ENCODE data around the gene DEPDC5. TPM values are rescaled to one million over a fixed set of nuclear protein-coding genes. Genes with fewer than 3 reads are reported as not detected.
A peak's percentile ranks its signal among the peaks of the same experiment; 100 is the strongest.

Gene DEPDC5
- total RNA-seq, 1 donor = 15.2 TPM

DNA sequence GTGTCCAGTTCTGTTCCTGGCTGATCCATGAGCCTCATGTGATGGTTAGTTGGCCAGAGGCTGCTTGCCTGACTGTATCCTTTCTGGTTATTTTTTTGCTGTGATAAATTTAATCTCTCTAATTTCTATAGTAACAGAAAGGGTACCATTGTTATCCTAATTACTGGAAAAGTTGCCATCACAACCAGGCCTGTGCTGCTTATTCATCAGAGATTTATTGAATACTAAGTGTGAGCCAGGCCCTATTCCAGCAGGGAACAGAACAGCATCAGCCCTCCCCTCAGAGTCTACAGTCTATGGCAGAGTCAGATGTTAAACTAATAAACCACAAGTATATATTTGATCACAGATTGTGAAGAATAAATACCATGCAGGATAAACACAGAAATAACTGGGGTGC lies 86.8 kb downstream of the DEPDC5 start:
- H3K79me2 ChIP-seq (ENCODE audit: insufficient read depth, low read length) = no peaks in the 10 kb centered on the region

GRCh38 chr22:31841078-31841827 lies 87.4 kb downstream of the DEPDC5 start:
- TF ChIP-seq, protein P1, sequence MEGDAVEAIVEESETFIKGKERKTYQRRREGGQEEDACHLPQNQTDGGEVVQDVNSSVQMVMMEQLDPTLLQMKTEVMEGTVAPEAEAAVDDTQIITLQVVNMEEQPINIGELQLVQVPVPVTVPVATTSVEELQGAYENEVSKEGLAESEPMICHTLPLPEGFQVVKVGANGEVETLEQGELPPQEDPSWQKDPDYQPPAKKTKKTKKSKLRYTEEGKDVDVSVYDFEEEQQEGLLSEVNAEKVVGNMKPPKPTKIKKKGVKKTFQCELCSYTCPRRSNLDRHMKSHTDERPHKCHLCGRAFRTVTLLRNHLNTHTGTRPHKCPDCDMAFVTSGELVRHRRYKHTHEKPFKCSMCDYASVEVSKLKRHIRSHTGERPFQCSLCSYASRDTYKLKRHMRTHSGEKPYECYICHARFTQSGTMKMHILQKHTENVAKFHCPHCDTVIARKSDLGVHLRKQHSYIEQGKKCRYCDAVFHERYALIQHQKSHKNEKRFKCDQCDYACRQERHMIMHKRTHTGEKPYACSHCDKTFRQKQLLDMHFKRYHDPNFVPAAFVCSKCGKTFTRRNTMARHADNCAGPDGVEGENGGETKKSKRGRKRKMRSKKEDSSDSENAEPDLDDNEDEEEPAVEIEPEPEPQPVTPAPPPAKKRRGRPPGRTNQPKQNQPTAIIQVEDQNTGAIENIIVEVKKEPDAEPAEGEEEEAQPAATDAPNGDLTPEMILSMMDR (IDR thresholded peaks at IDR 0.05; ENCODE audit: extremely low read depth, low read depth, low read length) = no peak
- H3K4me1 ChIP-seq (ENCODE audit: insufficient read depth, low read length) = peaks cover 5% of the 10 kb centered on the region
- no peaks in the 10 kb centered on the region for H4K20me1 ChIP-seq (ENCODE audit: insufficient read depth, low read length)
- no peaks in the 10 kb centered on the region for H3K9me3 ChIP-seq (ENCODE audit: low read depth, low read length)
- H3K27me3 ChIP-seq (ENCODE audit: insufficient read depth, low read length) = no peaks in the 10 kb centered on the region
- H3K4me2 ChIP-seq (ENCODE audit: insufficient read depth, low read length) = peak overlapping the region; percentile 9
- no peaks in the 10 kb centered on the region for H3K79me2 ChIP-seq (ENCODE audit: insufficient read depth, low read length)
- DNase-seq (ENCODE audit: insufficient read length, low spot score, missing footprints) = no peak
- H2AFZ ChIP-seq (ENCODE audit: low read length) = no peak overlapping the region
- peaks cover 19% of the 10 kb centered on the region for H3K36me3 ChIP-seq (ENCODE audit: insufficient read depth, low read length)
- no peak overlapping the region for H3K27ac ChIP-seq (ENCODE audit: low read depth, low read length)
- no peak overlapping the region for H3K4me3 ChIP-seq (ENCODE audit: insufficient read depth, low read length)

More for the DNA sequence above, 86.8 kb downstream of the DEPDC5 start:
- TF ChIP-seq, protein P1 (IDR thresholded peaks at IDR 0.05; ENCODE audit: extremely low read depth, low read depth, low read length) = no peak
- no peak overlapping the region for H3K4me2 ChIP-seq (ENCODE audit: insufficient read depth, low read length)
- H3K9me3 ChIP-seq (ENCODE audit: low read depth, low read length) = no peaks in the 10 kb centered on the region
- DNase-seq (ENCODE audit: insufficient read length, low spot score, missing footprints) = no peak
- H4K20me1 ChIP-seq (ENCODE audit: insufficient read depth, low read length) = no peaks in the 10 kb centered on the region
- no peaks in the 10 kb centered on the region for H3K4me1 ChIP-seq (ENCODE audit: insufficient read depth, low read length)
- no peak overlapping the region for H3K27ac ChIP-seq (ENCODE audit: low read depth, low read length)
- no peak overlapping the region for H3K4me3 ChIP-seq (ENCODE audit: insufficient read depth, low read length)
- no peak overlapping the region for H2AFZ ChIP-seq (ENCODE audit: low read length)
- H3K36me3 ChIP-seq (ENCODE audit: insufficient read depth, low read length) = peaks cover 21% of the 10 kb centered on the region
- H3K27me3 ChIP-seq (ENCODE audit: insufficient read depth, low read length) = no peaks in the 10 kb centered on the region

GRCh38 chr22:31843526-31843925 lies 89.7 kb downstream of the DEPDC5 start:
- Histone ChIP-seq H2AFZ (ENCODE audit: low read length) (no peak overlapping the region), H4K20me1 (ENCODE audit: insufficient read depth, low read length) (no peaks in the 10 kb centered on the region), H3K4me3 (ENCODE audit: insufficient read depth, low read length) (no peak overlapping the region), H3K27ac (ENCODE audit: low read depth, low read length) (no peak overlapping the region), H3K79me2 (ENCODE audit: insufficient read depth, low read length) (no peaks in the 10 kb centered on the region), H3K27me3 (ENCODE audit: insufficient read depth, low read length) (no peaks in the 10 kb centered on the region), H3K4me2 (ENCODE audit: insufficient read depth, low read length) (no peak overlapping the region), H3K9me3 (ENCODE audit: low read depth, low read length) (no peaks in the 10 kb centered on the region), H3K4me1 (ENCODE audit: insufficient read depth, low read length) (peaks cover 10% of the 10 kb centered on the region), H3K36me3 (ENCODE audit: insufficient read depth, low read length) (peaks cover 38% of the 10 kb centered on the region)
- TF ChIP-seq, protein P1 (IDR thresholded peaks at IDR 0.05; ENCODE audit: extremely low read depth, low read depth, low read length) = no peak
- DNase-seq (ENCODE audit: insufficient read length, low spot score, missing footprints) = no peak

- H3K36me3 ChIP-seq (ENCODE audit: insufficient read depth, low read length) = peaks cover 36% of the 10 kb centered on the region
- H4K20me1 ChIP-seq (ENCODE audit: insufficient read depth, low read length) = no peaks in the 10 kb centered on the region
- H3K9me3 ChIP-seq (ENCODE audit: low read depth, low read length) = no peaks in the 10 kb centered on the region
- H3K27me3 ChIP-seq (ENCODE audit: insufficient read depth, low read length) = no peaks in the 10 kb centered on the region
- H3K79me2 ChIP-seq (ENCODE audit: insufficient read depth, low read length) = no peaks in the 10 kb centered on the region
- H3K4me1 ChIP-seq (ENCODE audit: insufficient read depth, low read length) = peaks cover 10% of the 10 kb centered on the region
- TF ChIP-seq, protein P1 (IDR thresholded peaks at IDR 0.05; ENCODE audit: extremely low read depth, low read depth, low read length) = no peak
- no peak overlapping the region for H3K27ac ChIP-seq (ENCODE audit: low read depth, low read length)
- no peak for DNase-seq (ENCODE audit: insufficient read length, low spot score, missing footprints)
- no peak overlapping the region for H2AFZ ChIP-seq (ENCODE audit: low read length)
- H3K4me2 ChIP-seq (ENCODE audit: insufficient read depth, low read length) = no peak overlapping the region
- H3K4me3 ChIP-seq (ENCODE audit: insufficient read depth, low read length) = no peak overlapping the region
These were observed 91.1 kb downstream of the DEPDC5 start for GRCh38 chr22:31844941-31845340.

Measured in osteoblast (primary cell).